WERI-Rb-1 (cell line): Measurements from ENCODE around the gene CEACAM21.

Experiments
- DNase-seq: peaks from one replicate; pipeline ENCODE4 v3.0.0-alpha.2; 2020
- H3K27ac ChIP-seq: fragments of 250-450 bp; sonication (Bioruptor Pico); 2 replicates; pipeline ENCODE4 v1.5.1; 2020; ENCODE audit warnings: mild to moderate bottlenecking, moderate library complexity
- H3K27me3 ChIP-seq: fragments of 250-450 bp; sonication (Bioruptor Pico); 2 replicates; pipeline ENCODE4 v1.5.1; 2021; ENCODE audit warnings: mild to moderate bottlenecking, low read depth, moderate library complexity; ENCODE audit not compliant: insufficient read depth, severe bottlenecking
- H3K36me3 ChIP-seq: fragments of 250-450 bp; sonication (Bioruptor Pico); 2 replicates; pipeline ENCODE4 v1.5.1; 2020; ENCODE audit warnings: mild to moderate bottlenecking, moderate library complexity
- H3K4me3 ChIP-seq: 2 replicates; pipeline ENCODE4 v1.5.1; 2011; ENCODE audit warnings: low read depth, mild to moderate bottlenecking, control low read depth, low read length
- H3K9me3 ChIP-seq: fragments of 250-450 bp; sonication (Bioruptor Pico); 2 replicates; pipeline ENCODE4 v1.5.1; 2021; ENCODE audit warnings: mild to moderate bottlenecking, moderate library complexity; ENCODE audit not compliant: severe bottlenecking
- CTCF ChIP-seq: IDR thresholded peaks from 2 replicates; pipeline ENCODE4 v1.5.1; 2011; ENCODE audit warnings: low read depth, mild to moderate bottlenecking, control low read depth, inconsistent platforms, low read length

The CEACAM21 gene

GRCh38 chr19:41575998-41576397 lies at the start of gene CEACAM21:
Gene CEACAM21, plus strand, starts transcription at chr19:41576166. Its CDS starts 109 bp downstream, at chr19:41576275.
- Histone ChIP-seq H3K27me3 (peaks cover 74% of the 10 kb centered on the region), H3K27ac (no peak within 1 kb of the TSS), H3K36me3 (no peaks in the 10 kb centered on the region), H3K4me3 (no peak within 1 kb of the TSS), H3K9me3 (peaks cover 9% of the 10 kb centered on the region)
- TF ChIP-seq CTCF: no peak
- DNase-seq: no peak

DNA sequence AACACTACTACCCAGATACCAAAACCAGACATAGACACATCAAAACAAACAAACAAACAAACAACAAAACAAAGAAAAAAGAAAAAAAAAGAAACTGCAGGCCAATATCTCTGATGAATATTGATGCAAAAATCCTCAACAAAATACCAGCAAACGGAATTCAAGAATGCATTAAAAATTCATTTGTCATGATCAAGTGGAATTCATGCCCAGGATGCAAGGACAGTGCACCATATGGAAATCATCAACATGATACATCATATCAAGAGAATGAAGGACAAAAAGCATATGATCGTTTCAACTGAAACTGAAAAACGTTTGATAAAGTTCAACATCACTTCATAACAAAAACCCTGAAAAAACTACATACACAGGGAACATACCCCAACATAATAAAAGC lies 48.9 kb upstream of the CEACAM21 start:
- Histone ChIP-seq H3K27me3 (no peaks in the 10 kb centered on the region), H3K27ac (no peak overlapping the region), H3K9me3 (peaks cover 15% of the 10 kb centered on the region)

GRCh38 chr19:41528106-41528505 lies 47.9 kb upstream of the CEACAM21 start:
- no peaks in the 10 kb centered on the region for H3K27me3 ChIP-seq
- no peaks in the 10 kb centered on the region for H3K36me3 ChIP-seq
- H3K27ac ChIP-seq: peak overlapping the region; percentile 47; the same call in 1 of the 2 replicates
- no peak overlapping the region for H3K4me3 ChIP-seq
- H3K9me3 ChIP-seq: peaks cover 15% of the 10 kb centered on the region
- DNase-seq: no peak
- no peak for TF ChIP-seq CTCF

More for the DNA sequence above, 48.9 kb upstream of the CEACAM21 start:
- TF ChIP-seq CTCF: no peak
- no peak for DNase-seq
- H3K4me3 ChIP-seq: no peak overlapping the region
- no peaks in the 10 kb centered on the region for H3K36me3 ChIP-seq

DNA sequence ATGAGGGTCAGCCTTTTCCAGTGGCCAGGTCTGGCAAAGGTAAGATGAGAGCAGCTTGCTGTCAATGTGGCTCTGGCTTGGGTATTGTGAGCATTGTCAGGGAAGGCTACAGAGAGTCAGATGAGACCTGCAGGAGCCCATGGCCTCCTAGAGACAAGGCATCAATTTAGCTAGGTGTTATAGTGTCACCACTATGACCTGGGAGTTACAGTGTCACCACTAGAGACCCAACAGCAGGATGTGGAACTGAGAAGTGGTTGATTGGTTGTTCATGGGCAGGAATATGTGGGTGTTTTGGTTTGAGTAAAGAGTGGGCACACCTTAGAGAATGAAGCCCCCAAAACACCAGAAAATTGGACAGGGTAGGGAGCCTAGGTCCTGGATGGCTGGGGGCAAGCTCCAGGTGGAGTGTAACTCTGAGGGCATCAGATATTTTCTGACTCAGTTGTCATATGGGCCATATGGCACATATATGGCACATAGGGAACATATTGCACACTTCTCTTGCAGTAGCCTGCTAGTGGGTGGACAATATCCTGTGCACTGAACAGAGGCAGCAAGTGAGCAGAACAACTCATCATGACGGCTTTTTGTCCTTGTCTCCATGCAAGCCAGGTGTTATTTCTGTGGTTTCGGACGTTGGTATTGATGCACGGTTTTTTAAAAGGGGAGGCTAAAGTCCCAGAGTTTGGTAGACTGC lies 46.3 kb upstream of the CEACAM21 start:
- Histone ChIP-seq H3K27me3 (no peaks in the 10 kb centered on the region), H3K36me3 (no peaks in the 10 kb centered on the region), H3K27ac (no peak overlapping the region), H3K9me3 (peaks cover 15% of the 10 kb centered on the region), H3K4me3 (no peak overlapping the region)
- no peak for TF ChIP-seq CTCF
- DNase-seq: no peak

DNA sequence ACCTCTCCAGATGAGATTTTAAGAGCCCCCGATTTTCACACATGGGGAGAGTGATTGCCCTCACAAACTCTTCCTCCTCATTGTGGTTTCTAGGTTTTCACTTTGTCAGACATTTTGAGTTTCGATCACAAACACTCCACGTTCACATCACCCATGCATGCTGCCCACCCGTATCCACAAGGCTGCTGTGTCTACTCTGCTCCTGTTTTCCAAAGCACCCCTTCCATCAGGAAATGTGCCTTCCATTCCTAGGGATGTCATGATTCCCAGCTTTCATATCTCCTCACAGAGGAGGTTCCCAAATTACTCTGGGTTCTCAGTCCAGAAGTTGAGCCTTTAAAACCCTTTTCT lies 45.8 kb upstream of the CEACAM21 start:
- H3K9me3 ChIP-seq: peaks cover 15% of the 10 kb centered on the region
- no peak overlapping the region for H3K4me3 ChIP-seq
- H3K27ac ChIP-seq: no peak overlapping the region
- H3K36me3 ChIP-seq: no peaks in the 10 kb centered on the region
- H3K27me3 ChIP-seq: no peaks in the 10 kb centered on the region
- DNase-seq: no peak
- TF ChIP-seq CTCF: no peak
